MCF 10A (cell line): ENCODE measurements around the gene MLX. TPM values are rescaled to one million over a fixed set of nuclear protein-coding genes. Genes with fewer than 3 reads are reported as not detected.
"Not testable (repeated sequence)": the region's sequence is repeated elsewhere in the genome, so short reads cannot be mapped to it uniquely, and the experiment has no call there.

ENCODE experiments used
- BruUV-seq: library from RNA; stranded (reverse); fragments of 400-500 nt; replicated peaks from 2 replicates; lab custom pipeline; 2021; lab: Mats Ljungman, UMichigan
- CTCF ChIA-PET: fragments of 300-600 bp; sonication (Branson Sonifier 250); formaldehyde crosslinking; extraction: SDS; loops from one replicate; lab custom pipeline; 2021; ENCODE audit warnings: antibody characterized with exemption, inconsistent platforms; lab: Yijun Ruan, JAX
- POLR2A ChIA-PET: fragments of 300-600, 350-650 bp; sonication (Branson Sonifier 250); formaldehyde crosslinking; extraction: SDS; loops from one replicate; lab custom pipeline; 2020; ENCODE audit warnings: antibody characterized with exemption, inconsistent platforms; lab: Yijun Ruan, JAX
- DNase-seq: peaks from one replicate; pipeline ENCODE4 v3.0.0-alpha.2; 2018; ENCODE audit not compliant: unreplicated experiment
- H3K27ac Mint-ChIP-seq: one replicate; pipeline ENCODE4 v1.8.0; 2022; ENCODE audit warnings: mild to moderate bottlenecking, low read depth, mixed read lengths; ENCODE audit not compliant: unreplicated experiment
- H3K27me3 Mint-ChIP-seq: one replicate; pipeline ENCODE4 v1.8.0; 2022; ENCODE audit warnings: mixed read lengths; ENCODE audit not compliant: insufficient read depth, unreplicated experiment
- H3K36me3 Mint-ChIP-seq: one replicate; pipeline ENCODE4 v1.8.0; 2022; ENCODE audit warnings: mild to moderate bottlenecking, moderate library complexity, mixed read lengths; ENCODE audit not compliant: insufficient read depth, unreplicated experiment
- H3K4me1 Mint-ChIP-seq: one replicate; pipeline ENCODE4 v1.8.0; 2022; ENCODE audit warnings: mixed read lengths; ENCODE audit not compliant: insufficient read depth, unreplicated experiment
- H3K4me3 Mint-ChIP-seq: one replicate; pipeline ENCODE4 v1.8.0; 2022; ENCODE audit warnings: mild to moderate bottlenecking, moderate library complexity, mixed read lengths; ENCODE audit not compliant: unreplicated experiment
- H3K9me3 Mint-ChIP-seq: one replicate; pipeline ENCODE4 v1.8.0; 2022; ENCODE audit warnings: mixed read lengths; ENCODE audit not compliant: unreplicated experiment
- CTCF ChIP-seq: fragments of 200-600 bp; IDR thresholded peaks from one replicate; pipeline ENCODE4 v1.8.0; 2022; ENCODE audit warnings: antibody characterized with exemption, mild to moderate bottlenecking; ENCODE audit not compliant: unreplicated experiment
- intact Hi-C: fragments of 100-400 bp; cut with micrococcal nuclease; formaldehyde crosslinking; loops from 2 replicates; pipeline ENCODE4 v1.14.1; 2022
- total RNA-seq: library from RNA; stranded (reverse); gene quantifications from 2 replicates; pipeline ENCODE4 v1.2.3, GENCODE V29; 2022

MLX gene
- total RNA-seq, 1 experiment from 2014 or later = 39.6 TPM

DNA sequence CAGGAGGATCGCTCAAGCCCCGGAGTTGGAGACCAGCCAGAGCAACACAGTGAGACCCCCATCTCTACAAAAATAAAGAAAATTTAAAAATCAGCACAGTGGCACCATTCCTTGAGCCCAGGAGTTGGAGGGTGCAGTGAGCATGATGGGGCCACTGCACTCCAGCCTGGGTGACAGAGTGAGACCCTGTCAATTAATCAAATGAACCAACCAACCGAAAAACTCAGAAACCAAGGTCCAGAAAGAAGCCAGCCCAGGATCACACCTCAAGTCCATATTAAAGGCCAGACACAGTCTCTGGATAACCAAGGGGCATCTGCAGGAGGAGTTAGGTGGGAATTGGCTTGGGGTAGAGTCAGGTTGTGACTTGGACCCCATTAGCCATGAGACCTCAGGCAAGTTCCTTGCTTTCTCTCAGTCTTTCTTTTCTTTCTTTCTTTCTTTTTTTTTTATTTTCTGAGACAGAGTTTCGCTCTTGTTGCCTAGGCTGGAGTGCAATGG is 11.7 kb upstream of the MLX start:
- BruUV-seq = no TSS peak

GRCh38 chr17:42555961-42556617 is 10.8 kb upstream of the MLX start:
- POLR2A ChIA-PET = interaction anchor here (3.1 kb wide), 1 partner anchor 25 kb away, joined by 28 read pairs; no protein-coding TSS in a partner anchor
- BruUV-seq, intact Hi-C loops, H3K27me3 Mint-ChIP-seq, H3K4me3 Mint-ChIP-seq, H3K27ac Mint-ChIP-seq, DNase-seq, CTCF ChIA-PET, H3K9me3 Mint-ChIP-seq, H3K36me3 Mint-ChIP-seq: not testable (repeated sequence)
- H3K4me1 Mint-ChIP-seq = peaks cover 12% of the 10 kb centered on the region

More for the DNA sequence above, 11.7 kb upstream of the MLX start:
- no peak for TF ChIP-seq CTCF
- Mint-ChIP-seq H3K36me3 (peaks cover 6% of the 10 kb centered on the region), H3K27me3 (no peaks in the 10 kb centered on the region), H3K9me3 (no peaks in the 10 kb centered on the region), H3K4me1 (peaks cover 12% of the 10 kb centered on the region), H3K4me3 (peak overlapping the region; percentile 91), H3K27ac (peak overlapping the region; percentile 89)
- intact Hi-C loops = no loop called here
- CTCF ChIA-PET = interaction anchor here (0.5 to 1.0 kb wide), 3 partner anchors 25 to 109 kb away, joined by 4 read pairs; no protein-coding TSS in a partner anchor
- DNase-seq = no peak
- POLR2A ChIA-PET = interaction anchor here (0.6 to 3.1 kb wide), 19 partner anchors 8 to 586 kb away, joined by 3 to 38 read pairs (median 5); partner anchors contain the start of genes BECN1, CAVIN1, NAGLU and PLEKHH3

DNA sequence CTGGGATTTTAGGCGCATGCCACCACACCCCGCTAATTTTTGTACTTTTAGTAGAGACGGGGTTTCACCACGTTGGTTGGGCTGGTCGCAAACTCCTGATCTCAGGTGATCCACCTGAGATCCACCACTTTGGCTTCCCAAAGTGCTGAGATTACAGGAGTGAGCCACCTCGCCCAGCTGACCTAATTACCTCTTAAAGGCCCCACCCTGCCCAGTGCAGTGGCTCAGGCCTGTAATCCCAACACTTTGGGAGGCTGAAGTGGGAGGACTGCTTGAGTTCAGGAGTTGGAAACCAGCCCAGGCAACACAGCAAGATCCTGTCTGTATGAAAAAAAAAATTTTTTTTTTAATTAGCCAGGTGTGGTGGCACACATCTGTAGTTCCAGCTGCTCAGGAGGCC is 7.8 kb upstream of the MLX start:
- H3K27me3 Mint-ChIP-seq = no peaks in the 10 kb centered on the region
- peaks cover 18% of the 10 kb centered on the region for H3K36me3 Mint-ChIP-seq
- H3K9me3 Mint-ChIP-seq = no peaks in the 10 kb centered on the region
- no peak overlapping the region for H3K4me3 Mint-ChIP-seq
- no peak overlapping the region for H3K27ac Mint-ChIP-seq
- intact Hi-C loops = no loop called here
- DNase-seq = no peak
- TF ChIP-seq CTCF = no peak
- POLR2A ChIA-PET = interaction anchor here (0.7 to 1.3 kb wide), 3 partner anchors 19 to 29 kb away, joined by 3 to 4 read pairs (median 3); partner anchors contain the start of gene PSMC3IP
- CTCF ChIA-PET = no interaction called here
- BruUV-seq = no TSS peak
- H3K4me1 Mint-ChIP-seq = peaks cover 19% of the 10 kb centered on the region

DNA sequence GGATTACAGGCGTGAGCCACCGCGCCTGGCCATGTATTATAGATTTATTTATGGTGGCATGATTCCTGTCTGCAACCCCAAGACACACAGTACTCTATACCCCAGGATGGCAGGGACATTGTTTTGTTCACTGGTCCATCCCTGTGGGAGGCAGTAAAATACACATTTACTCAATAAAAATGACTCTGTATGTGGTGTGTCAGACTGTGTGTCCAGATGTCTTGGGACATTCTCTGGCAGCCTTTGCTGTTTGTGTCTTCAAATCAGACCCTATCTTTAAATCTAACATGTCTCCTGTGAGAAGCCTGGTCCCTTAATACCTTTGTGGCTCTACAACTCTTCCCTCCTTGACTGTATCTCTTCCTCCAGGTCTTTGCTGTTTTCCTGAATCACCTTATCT is 6.7 kb upstream of the MLX start:
- no peaks in the 10 kb centered on the region for H3K9me3 Mint-ChIP-seq
- no TSS peak for BruUV-seq
- peak overlapping the region; percentile 79 for H3K27ac Mint-ChIP-seq
- CTCF ChIA-PET = interaction anchor here (0.6 kb wide), 1 partner anchor 393 kb away, joined by 3 read pairs; no protein-coding TSS in a partner anchor
- POLR2A ChIA-PET = interaction anchor here (0.6 to 1.3 kb wide), 4 partner anchors 29 to 131 kb away, joined by 3 to 4 read pairs (median 4); no protein-coding TSS in a partner anchor
- peaks cover 19% of the 10 kb centered on the region for H3K4me1 Mint-ChIP-seq
- no peaks in the 10 kb centered on the region for H3K27me3 Mint-ChIP-seq
- peaks cover 24% of the 10 kb centered on the region for H3K36me3 Mint-ChIP-seq
- intact Hi-C loops = no loop called here
- DNase-seq = no peak
- TF ChIP-seq CTCF = no peak
- H3K4me3 Mint-ChIP-seq = no peak overlapping the region
